ENCODE results near the gene PIGV.

GRCh38 chr1:26748351-26748750 lies 39.4 kb upstream of the PIGV start:
- no peak for TF ChIP-seq CTCF (IDR thresholded peaks at IDR 0.05; ENCODE audit: low read depth, low read length)
- no peak for TF ChIP-seq EZH2phosphoT487 (IDR thresholded peaks at IDR 0.05; ENCODE audit: low read depth)

Data from OCI-LY3 (cell line).